ENCODE results near the gene CSH2.

The CSH2 gene

GRCh38 chr17:63823659-63824331, 49.7 kb downstream of the CSH2 start:
- no peak for DNase-seq (ENCODE audit: low spot score)
- TF ChIP-seq CTCF (IDR thresholded peaks at IDR 0.05; ENCODE audit: extremely low read depth, missing control alignments), result no peak

GRCh38 chr17:63822537-63822936, 50.9 kb downstream of the CSH2 start:
- DNase-seq (ENCODE audit: low spot score), result no peak
- no peak for TF ChIP-seq CTCF (IDR thresholded peaks at IDR 0.05; ENCODE audit: extremely low read depth, missing control alignments)
